ENCODE measurements around the gene ADAMTSL1. TPM values are rescaled to one million over a fixed set of nuclear protein-coding genes. Genes with fewer than 3 reads are reported as not detected.

ADAMTSL1 gene
- total RNA-seq, 1 experiment from 2014 or later = not detected

- H3K27me3 Mint-ChIP-seq (ENCODE audit: unreplicated experiment) = no peaks in the 10 kb centered on the region
- no peak overlapping the region for H3K4me3 Mint-ChIP-seq (ENCODE audit: low read depth, unreplicated experiment)
- DNase-seq = no peak
- no peak for TF ChIP-seq CTCF (IDR thresholded peaks at IDR 0.05; ENCODE audit: unreplicated experiment)
- H3K4me1 Mint-ChIP-seq (ENCODE audit: low read depth, unreplicated experiment) = no peaks in the 10 kb centered on the region
- CTCF ChIA-PET = interaction anchor here (0.7 kb wide), 2 partner anchors 38 to 72 kb away, joined by 3 to 4 read pairs; no protein-coding TSS in a partner anchor
- no peak overlapping the region for H3K27ac Mint-ChIP-seq (ENCODE audit: unreplicated experiment)
- H3K9me3 Mint-ChIP-seq (ENCODE audit: low read depth, unreplicated experiment) = no peaks in the 10 kb centered on the region
- H3K36me3 Mint-ChIP-seq (ENCODE audit: insufficient read depth, unreplicated experiment) = no peaks in the 10 kb centered on the region
- intact Hi-C loops (cut with micrococcal nuclease; ENCODE audit: unreplicated experiment) = no loop called here
- BruUV-seq (replicated peaks) = no TSS peak
These were observed 236.1 kb downstream of the ADAMTSL1 start for GRCh38 chr9:18710065-18710464.

- no peaks in the 10 kb centered on the region for H3K4me1 Mint-ChIP-seq (ENCODE audit: low read depth, unreplicated experiment)
- H3K4me3 Mint-ChIP-seq (ENCODE audit: low read depth, unreplicated experiment) = no peak overlapping the region
- peaks cover 8% of the 10 kb centered on the region for H3K27me3 Mint-ChIP-seq (ENCODE audit: unreplicated experiment)
- no peaks in the 10 kb centered on the region for H3K36me3 Mint-ChIP-seq (ENCODE audit: insufficient read depth, unreplicated experiment)
- no peaks in the 10 kb centered on the region for H3K9me3 Mint-ChIP-seq (ENCODE audit: low read depth, unreplicated experiment)
- CTCF ChIA-PET = no interaction called here
- no TSS peak for BruUV-seq (replicated peaks)
- intact Hi-C loops (cut with micrococcal nuclease; ENCODE audit: unreplicated experiment) = no loop called here
- no peak for DNase-seq
- no peak overlapping the region for H3K27ac Mint-ChIP-seq (ENCODE audit: unreplicated experiment)
- TF ChIP-seq CTCF (IDR thresholded peaks at IDR 0.05; ENCODE audit: unreplicated experiment) = no peak
These were observed 243.8 kb downstream of the ADAMTSL1 start for GRCh38 chr9:18717759-18718158.

- no peak overlapping the region for H3K27ac Mint-ChIP-seq (ENCODE audit: unreplicated experiment)
- no peak for DNase-seq
- H3K9me3 Mint-ChIP-seq (ENCODE audit: low read depth, unreplicated experiment) = no peaks in the 10 kb centered on the region
- no TSS peak for BruUV-seq (replicated peaks)
- H3K36me3 Mint-ChIP-seq (ENCODE audit: insufficient read depth, unreplicated experiment) = no peaks in the 10 kb centered on the region
- no peak overlapping the region for H3K4me3 Mint-ChIP-seq (ENCODE audit: low read depth, unreplicated experiment)
- H3K27me3 Mint-ChIP-seq (ENCODE audit: unreplicated experiment) = peaks cover 15% of the 10 kb centered on the region
- TF ChIP-seq CTCF (IDR thresholded peaks at IDR 0.05; ENCODE audit: unreplicated experiment) = no peak
- no peaks in the 10 kb centered on the region for H3K4me1 Mint-ChIP-seq (ENCODE audit: low read depth, unreplicated experiment)
- CTCF ChIA-PET = no interaction called here
- intact Hi-C loops (cut with micrococcal nuclease; ENCODE audit: unreplicated experiment) = no loop called here
These were observed 244.4 kb downstream of the ADAMTSL1 start for GRCh38 chr9:18718393-18718792.

GRCh38 chr9:18718932-18719331, 245.0 kb downstream of the ADAMTSL1 start:
- CTCF ChIA-PET = no interaction called here
- no peak overlapping the region for H3K4me3 Mint-ChIP-seq (ENCODE audit: low read depth, unreplicated experiment)
- no peaks in the 10 kb centered on the region for H3K36me3 Mint-ChIP-seq (ENCODE audit: insufficient read depth, unreplicated experiment)
- no peaks in the 10 kb centered on the region for H3K9me3 Mint-ChIP-seq (ENCODE audit: low read depth, unreplicated experiment)
- DNase-seq = no peak
- H3K27ac Mint-ChIP-seq (ENCODE audit: unreplicated experiment) = no peak overlapping the region
- H3K27me3 Mint-ChIP-seq (ENCODE audit: unreplicated experiment) = peaks cover 16% of the 10 kb centered on the region
- BruUV-seq (replicated peaks) = no TSS peak
- no peak for TF ChIP-seq CTCF (IDR thresholded peaks at IDR 0.05; ENCODE audit: unreplicated experiment)
- no peaks in the 10 kb centered on the region for H3K4me1 Mint-ChIP-seq (ENCODE audit: low read depth, unreplicated experiment)
- intact Hi-C loops (cut with micrococcal nuclease; ENCODE audit: unreplicated experiment) = no loop called here
